Sigmoid colon (tissue), 4 donors: ENCODE measurements around the gene PTPN2.

Experiments used
- CTCF ChIP-seq, 4 experiments: fragments of 450-650 bp in 3 of 4; fragments of 200-600 bp in 1 of 4; IDR thresholded peaks; one replicate each; pipeline ENCODE4 v1.5.1; 2016 to 2019; ENCODE audit warnings: antibody characterized with exemption in 4 of 4, mild to moderate bottlenecking in 3 of 4, moderate library complexity in 2 of 4
- EP300 ChIP-seq, 4 donors: sonication (generic); formaldehyde crosslinking; IDR thresholded peaks; one replicate each; pipeline ENCODE4 v1.6.1; 2017; ENCODE audit warnings: antibody characterized with exemption in 4 of 4
- POLR2A ChIP-seq, 2 donors: fragments of 450-650 bp; IDR thresholded peaks; one replicate each; pipeline ENCODE4 v1.6.1; 2016; ENCODE audit warnings: antibody characterized with exemption in 2 of 2, mild to moderate bottlenecking in 2 of 2, moderate library complexity in 2 of 2
- POLR2AphosphoS5 ChIP-seq, 4 donors: sonication (generic); formaldehyde crosslinking; IDR thresholded peaks; one replicate each; pipeline ENCODE4 v1.6.1; 2017; ENCODE audit warnings: antibody characterized with exemption in 4 of 4

- TF ChIP-seq POLR2A (IDR thresholded peaks at IDR 0.05) (no peak), POLR2AphosphoS5 (IDR thresholded peaks at IDR 0.05) (no peak), CTCF (IDR thresholded peaks at IDR 0.05) (no peak), EP300 (IDR thresholded peaks at IDR 0.05) (no peak)
Observed at GRCh38 chr18:12930376-12930775, 46.3 kb upstream of the PTPN2 start.
